HCT116 (cell line): ENCODE measurements around the gene PLEKHG1. TPM values are rescaled to one million over a fixed set of nuclear protein-coding genes. Genes with fewer than 3 reads are reported as not detected.

Experiments used
- ATAC-seq: fragments of 200-7000 bp; cut with Tn5 transposase; 2 replicates; pipeline ENCODE4 v1.9.1; 2020; ENCODE audit warnings: mild to moderate bottlenecking, moderate library complexity
- BruUV-seq: library from RNA; stranded (reverse); fragments of 400-500 nt; replicated peaks from 2 replicates; lab custom pipeline; 2021; lab: Mats Ljungman, UMichigan
- CTCF ChIA-PET: fragments of 300-600 bp; sonication (Branson Sonifier 250); formaldehyde crosslinking; loops from one replicate; lab custom pipeline; 2021; ENCODE audit warnings: antibody characterized with exemption; lab: Charles Lee
- POLR2A ChIA-PET: fragments of 300-600, 350-600 bp; sonication (Branson Sonifier 250); formaldehyde crosslinking; loops from one replicate; lab custom pipeline; 2021; ENCODE audit warnings: antibody characterized with exemption; lab: Charles Lee
- RAD21 ChIA-PET, 2 experiments: fragments of 300-600 bp; sonication (Branson Sonifier 250); formaldehyde crosslinking; loops; one replicate each; lab custom pipeline; 2023; ENCODE audit warnings: low total read pairs in 2 of 2; ENCODE audit not compliant: uncharacterized antibody in 2 of 2, unreplicated experiment in 2 of 2, low non-redundant PET in 1 of 2; lab: Charles Lee
- DNase-seq: peaks from one replicate; pipeline ENCODE4 v3.0.0-alpha.2; 2010; ENCODE audit warnings: low read depth, low spot score
- H2AFZ ChIP-seq: fragments of 200-600 bp; shearing (Covaris generic), sonication (generic); 2 replicates; pipeline ENCODE4 v1.6.1; 2017; ENCODE audit warnings: low read depth, mixed run types, mixed read lengths, antibody characterized with exemption, low read length; ENCODE audit not compliant: poor library complexity, severe bottlenecking
- H3K27ac ChIP-seq: 2 replicates; pipeline ENCODE4 v1.5.1; 2012; ENCODE audit warnings: low read depth, low read length
- H3K27me3 ChIP-seq: fragments of 200-600 bp; sonication (generic); 2 replicates; pipeline ENCODE4 v1.6.1; 2016; ENCODE audit warnings: mixed run types, low read length, mixed read lengths; ENCODE audit not compliant: insufficient read depth
- H3K36me3 ChIP-seq, 2 experiments: fragments of 200-500 bp in 1 of 2; fragments of 200-600 bp in 1 of 2; sonication (Bioruptor generic) in 1 of 2; sonication (generic) in 1 of 2; 2 replicates each; pipeline versions ENCODE4 v1.5.1 to v1.6.1; 2014 to 2016; ENCODE audit warnings: low read length in 2 of 2, inconsistent platforms in 1 of 2, mixed read lengths in 1 of 2, mixed run types in 1 of 2; ENCODE audit not compliant: insufficient read depth in 2 of 2, control insufficient read depth in 1 of 2
- H3K4me1 ChIP-seq, 2 experiments: fragments of 200-600 bp in 1 of 2; sonication (generic) in 1 of 2; 2 replicates each; pipeline versions ENCODE4 v1.5.1 to v1.6.1; 2012 to 2017; ENCODE audit warnings: low read length in 2 of 2, inconsistent platforms in 1 of 2, mild to moderate bottlenecking in 1 of 2, mixed read lengths in 1 of 2, mixed run types in 1 of 2, moderate library complexity in 1 of 2; ENCODE audit not compliant: insufficient read depth in 2 of 2, control insufficient read depth in 1 of 2
- H3K4me2 ChIP-seq: fragments of 200-600 bp; sonication (generic); 2 replicates; pipeline ENCODE4 v1.6.1; 2017; ENCODE audit warnings: mixed run types, low read length, mixed read lengths
- H3K4me3 ChIP-seq, 2 experiments: fragments of 200-600 bp in 1 of 2; sonication (generic) in 1 of 2; replicated peaks in 1 of 2; 2 replicates each; pipeline ENCODE4 v1.5.1; 2011 to 2016; ENCODE audit warnings: low read length in 2 of 2, control low read depth in 1 of 2, low read depth in 1 of 2, mild to moderate bottlenecking in 1 of 2, mixed read lengths in 1 of 2, mixed run types in 1 of 2
- H3K79me2 ChIP-seq: fragments of 200-600 bp; sonication (generic); 2 replicates; pipeline ENCODE4 v1.6.1; 2017; ENCODE audit warnings: mild to moderate bottlenecking, mixed run types, low read length, moderate library complexity, mixed read lengths; ENCODE audit not compliant: insufficient read depth
- H3K9ac ChIP-seq: fragments of 200-600 bp; sonication (generic); 2 replicates; pipeline ENCODE4 v1.6.1; 2016; ENCODE audit warnings: low read length, mixed read lengths
- H3K9me2 ChIP-seq: fragments of 200-600 bp; sonication (generic), shearing (Covaris generic); 2 replicates; pipeline ENCODE4 v1.6.1; 2017; ENCODE audit warnings: mixed run types, mild to moderate bottlenecking, moderate library complexity; ENCODE audit not compliant: insufficient read depth
- H3K9me3 ChIP-seq, 2 experiments: fragments of 200-500 bp in 1 of 2; fragments of 200-600 bp in 1 of 2; sonication (Bioruptor generic) in 1 of 2; sonication (generic) in 1 of 2; 2 replicates each; pipeline ENCODE4 v1.6.1; 2014 to 2017; ENCODE audit warnings: low read length in 2 of 2, mixed read lengths in 2 of 2, inconsistent platforms in 1 of 2, low read depth in 1 of 2, mild to moderate bottlenecking in 1 of 2, mixed run types in 1 of 2, moderate library complexity in 1 of 2; ENCODE audit not compliant: control insufficient read depth in 1 of 2, insufficient read depth in 1 of 2
- H4K20me1 ChIP-seq: fragments of 200-600 bp; sonication (generic), shearing (Covaris generic); 2 replicates; pipeline ENCODE4 v1.6.1; 2017; ENCODE audit warnings: mixed run types, mild to moderate bottlenecking, moderate library complexity; ENCODE audit not compliant: insufficient read depth
- ATF3 ChIP-seq: IDR thresholded peaks from 2 replicates; pipeline ENCODE4 v1.6.1; 2012
- CEBPB ChIP-seq: IDR thresholded peaks from 2 replicates; pipeline ENCODE4 v1.6.1; 2012; ENCODE audit warnings: low read depth
- EGR1 ChIP-seq: IDR thresholded peaks from 2 replicates; pipeline ENCODE4 v1.6.1; 2012; ENCODE audit warnings: low read depth
- ELF1 ChIP-seq: IDR thresholded peaks from 2 replicates; pipeline ENCODE4 v1.6.1; 2012; ENCODE audit warnings: low read depth, borderline replicate concordance
- FOSL1 ChIP-seq: IDR thresholded peaks from 2 replicates; pipeline ENCODE4 v1.6.1; 2012; ENCODE audit warnings: low read depth
- JUND ChIP-seq: IDR thresholded peaks from 2 replicates; pipeline ENCODE4 v1.6.1; 2012
- MAX ChIP-seq: IDR thresholded peaks from 2 replicates; pipeline ENCODE4 v1.6.1; 2012
- POLR2AphosphoS5 ChIP-seq: IDR thresholded peaks from 2 replicates; pipeline ENCODE4 v1.6.1; 2011; ENCODE audit warnings: mild to moderate bottlenecking, low read depth, low read length, moderate library complexity
- ZFX ChIP-seq: fragments of 450-650 bp; IDR thresholded peaks from 2 replicates; pipeline ENCODE4 v1.6.1; 2017
- intact Hi-C: fragments of 100-400 bp; cut with micrococcal nuclease; formaldehyde crosslinking; loops from 2 replicates; pipeline ENCODE4 v1.10.0; 2022
- total RNA-seq: library from RNA; stranded (reverse); gene quantifications from one replicate; pipeline ENCODE4 v1.2.1, GENCODE V29; 2021; ENCODE audit not compliant: unreplicated experiment

The PLEKHG1 gene
- total RNA-seq, 1 experiment from 2014 or later: 10.4 TPM

- Histone ChIP-seq H3K36me3 (no peaks in the 10 kb centered on the region), H2AFZ (no peak overlapping the region), H3K79me2 (no peaks in the 10 kb centered on the region), H3K9me3 (no peaks in the 10 kb centered on the region), H3K27ac (no peak overlapping the region), H4K20me1 (no peaks in the 10 kb centered on the region), H3K9me2 (no peaks in the 10 kb centered on the region), H3K4me3 (no peak overlapping the region), H3K4me2 (no peak overlapping the region), H3K4me1 (no peaks in the 10 kb centered on the region), H3K9ac (no peak overlapping the region), H3K27me3 (no peaks in the 10 kb centered on the region)
- ATAC-seq (no peak), DNase-seq (no peak)
- CTCF ChIA-PET: no interaction called here
- TF ChIP-seq CEBPB (no peak), POLR2AphosphoS5 (no peak), EGR1 (no peak), FOSL1 (no peak), ELF1 (no peak), ZFX (no peak), JUND (no peak)
- RAD21 ChIA-PET: no interaction called here
- no TSS peak for BruUV-seq
- intact Hi-C loops: no loop called here
- POLR2A ChIA-PET: no interaction called here
Observed at GRCh38 chr6:150615967-150616366, 16.3 kb downstream of the PLEKHG1 start.

GRCh38 chr6:150616586-150616985 lies 16.9 kb downstream of the PLEKHG1 start:
- H3K27ac ChIP-seq: no peak overlapping the region
- CTCF ChIA-PET: no interaction called here
- no peaks in the 10 kb centered on the region for H3K9me2 ChIP-seq
- intact Hi-C loops: no loop called here
- no peak overlapping the region for H2AFZ ChIP-seq
- RAD21 ChIA-PET: no interaction called here
- ATAC-seq (no peak), DNase-seq (no peak)
- H4K20me1 ChIP-seq: no peaks in the 10 kb centered on the region
- no peaks in the 10 kb centered on the region for H3K9me3 ChIP-seq
- H3K9ac ChIP-seq: no peak overlapping the region
- BruUV-seq: no TSS peak
- no peaks in the 10 kb centered on the region for H3K27me3 ChIP-seq
- no peaks in the 10 kb centered on the region for H3K4me1 ChIP-seq
- no peaks in the 10 kb centered on the region for H3K36me3 ChIP-seq
- no peak for TF ChIP-seq ATF3
- TF ChIP-seq MAX: no peak
- H3K4me3 ChIP-seq: no peak overlapping the region
- H3K79me2 ChIP-seq: no peaks in the 10 kb centered on the region
- no peak overlapping the region for H3K4me2 ChIP-seq
- POLR2A ChIA-PET: no interaction called here
